Cortex of kidney (tissue), 1 donor: ENCODE data around the gene FAM78A.
"Not testable (repeated sequence)": the region's sequence is repeated elsewhere in the genome, so short reads cannot be mapped to it uniquely, and the experiment has no call there.

Experiments used
- DNase-seq: peaks from one replicate; lab custom pipeline; 2025; lab: John Stamatoyannopoulos, UW

Gene FAM78A

DNA sequence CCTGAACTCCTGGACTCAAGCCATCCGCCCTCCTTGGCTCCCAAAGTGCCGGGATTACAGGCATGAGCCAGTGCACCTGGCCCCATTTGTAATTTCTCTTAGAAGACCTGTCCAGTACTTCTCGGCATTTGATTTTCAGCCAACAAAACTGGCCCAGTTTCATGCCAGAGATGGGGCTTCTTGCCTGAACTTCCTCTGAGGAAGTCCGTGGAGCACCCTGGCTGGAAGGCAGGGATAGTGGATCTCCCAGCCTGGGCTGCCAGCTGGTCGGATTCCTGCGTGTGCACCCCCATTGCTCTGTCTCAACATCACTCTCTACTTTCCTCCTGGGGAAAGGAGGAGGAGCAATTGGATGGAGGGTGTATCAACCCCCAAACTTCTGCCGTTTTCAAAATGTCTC lies 39.0 kb downstream of the FAM78A start:
- DNase-seq: no peak

DNA sequence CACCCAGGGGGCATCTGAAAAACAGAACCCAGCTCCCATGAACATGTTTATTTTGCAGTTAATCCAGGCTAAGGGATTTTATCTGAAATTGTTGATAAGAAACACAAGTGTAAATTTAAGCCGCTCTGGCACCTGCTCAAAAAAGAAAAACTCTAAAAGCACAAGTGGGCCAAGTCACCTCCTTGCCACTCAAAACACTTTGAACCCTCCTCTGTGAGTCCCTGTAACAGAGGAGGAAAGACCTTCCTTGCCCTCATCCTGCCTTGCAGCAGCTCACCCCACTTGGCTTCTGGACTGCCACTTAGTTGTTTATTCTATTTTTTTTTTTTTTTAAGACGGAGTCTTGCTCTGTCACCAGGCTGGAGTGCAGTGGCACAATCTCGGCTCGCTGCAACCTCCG lies 39.5 kb downstream of the FAM78A start:
- no peak for DNase-seq

DNA sequence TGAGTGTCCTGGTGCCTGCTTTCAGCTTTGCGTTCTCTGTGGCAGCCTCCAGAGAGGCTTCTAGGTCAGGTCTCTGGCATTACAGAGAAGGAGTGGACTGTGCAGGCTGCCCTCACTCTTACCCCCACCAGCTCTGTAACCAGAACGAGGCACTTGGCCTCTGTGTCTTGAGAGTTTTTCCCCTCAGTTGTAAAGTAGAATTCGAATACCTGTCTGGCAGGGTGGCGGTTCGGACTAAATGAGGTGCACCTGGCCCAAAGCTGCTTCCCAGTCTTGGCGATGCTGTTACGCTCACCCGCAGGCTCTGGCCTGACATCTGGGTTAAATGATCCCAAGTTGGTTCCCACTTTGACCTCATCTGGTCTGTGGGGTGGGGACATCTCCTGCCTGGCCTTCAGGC lies 40.1 kb downstream of the FAM78A start:
- no peak for DNase-seq

DNA sequence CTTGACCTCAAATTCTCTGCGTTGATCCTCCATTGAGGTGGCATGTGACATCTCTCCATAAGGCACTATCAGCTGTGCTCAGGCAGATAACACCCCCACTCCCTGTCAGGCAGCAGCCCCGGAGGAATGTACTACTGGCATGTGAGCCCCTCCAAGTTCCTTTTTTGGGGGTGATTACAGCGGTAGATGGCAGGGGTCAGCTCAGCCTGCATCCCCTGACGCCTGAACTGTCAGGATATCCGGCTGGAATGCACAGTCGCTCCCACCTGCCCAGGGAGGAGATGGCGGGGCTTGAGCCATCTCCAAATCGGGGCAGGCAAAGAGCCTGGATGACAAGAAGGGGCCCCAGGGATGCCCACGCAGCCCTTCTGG lies 40.8 kb downstream of the FAM78A start:
- DNase-seq: no peak

DNA sequence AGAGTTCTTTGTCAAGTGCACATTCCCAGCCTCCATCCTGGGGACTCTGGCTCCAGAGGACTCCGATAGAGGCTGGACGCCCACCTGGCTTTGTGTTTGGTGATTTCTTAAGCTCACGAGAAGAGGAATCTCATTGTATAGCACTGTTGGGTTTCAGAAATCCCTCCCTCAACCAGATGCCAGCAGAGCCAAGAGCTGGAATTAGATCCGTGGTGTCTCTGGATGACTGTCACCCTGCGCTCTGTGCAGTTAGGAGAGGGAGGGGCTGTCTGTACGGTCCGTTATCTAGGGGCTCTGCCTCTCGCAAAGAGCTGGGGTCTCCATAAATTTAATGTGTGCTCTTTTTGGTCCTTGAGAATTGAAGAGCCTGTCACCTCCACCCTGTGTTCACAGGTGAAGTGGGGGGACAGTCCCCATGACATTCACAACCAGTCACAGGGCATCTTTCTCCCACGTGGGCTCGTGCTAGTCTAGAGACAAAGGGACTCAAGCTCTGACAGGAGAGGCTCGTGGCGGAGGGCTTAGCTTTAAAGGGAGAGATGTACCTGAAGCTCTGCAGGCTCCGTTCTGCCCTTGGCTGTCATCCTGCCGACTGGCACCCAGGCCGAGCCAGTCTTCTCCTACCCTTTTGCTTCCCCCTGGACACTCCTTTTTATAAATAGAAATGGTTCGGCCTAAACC lies 41.4 kb downstream of the FAM78A start:
- DNase-seq: no peak

DNA sequence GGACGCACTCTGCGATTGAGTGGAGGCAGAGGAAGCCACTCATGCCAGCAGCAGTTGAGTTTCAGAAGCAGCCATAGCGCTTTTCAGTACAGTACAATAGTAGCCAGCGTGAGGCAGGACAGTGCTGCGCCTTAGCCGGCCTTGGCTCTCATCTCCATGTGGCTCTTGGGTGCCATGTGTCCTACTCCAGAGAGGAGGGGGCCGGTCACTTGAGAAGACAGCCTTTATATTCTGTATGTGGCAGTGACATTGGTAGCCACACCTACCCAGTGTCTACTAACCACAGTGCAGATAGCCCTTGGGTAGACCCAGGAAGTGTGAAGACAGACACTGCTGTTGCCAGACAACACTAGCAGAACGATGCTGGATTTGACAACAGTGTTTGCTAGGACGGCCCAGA lies 42.3 kb downstream of the FAM78A start:
- no peak for DNase-seq

DNA sequence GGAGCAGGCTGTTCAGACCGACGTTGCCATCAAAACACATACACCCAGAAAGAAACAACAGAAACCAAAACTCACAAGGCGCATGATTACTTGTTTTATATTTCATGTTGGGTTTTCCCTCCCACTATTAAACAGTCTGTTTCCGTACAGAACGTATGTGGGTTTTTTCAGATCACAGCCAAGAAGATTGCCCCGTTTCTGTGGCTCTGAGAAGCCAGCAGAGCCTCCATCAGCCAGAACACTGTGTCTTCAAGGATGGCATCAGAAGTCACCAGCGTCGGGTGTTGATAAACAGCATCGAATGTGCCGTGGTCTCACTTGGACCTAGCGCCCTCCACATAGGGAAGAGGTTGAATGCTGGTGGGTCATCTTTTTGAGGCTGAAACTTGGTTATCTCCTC lies 42.8 kb downstream of the FAM78A start:
- no peak for DNase-seq

DNA sequence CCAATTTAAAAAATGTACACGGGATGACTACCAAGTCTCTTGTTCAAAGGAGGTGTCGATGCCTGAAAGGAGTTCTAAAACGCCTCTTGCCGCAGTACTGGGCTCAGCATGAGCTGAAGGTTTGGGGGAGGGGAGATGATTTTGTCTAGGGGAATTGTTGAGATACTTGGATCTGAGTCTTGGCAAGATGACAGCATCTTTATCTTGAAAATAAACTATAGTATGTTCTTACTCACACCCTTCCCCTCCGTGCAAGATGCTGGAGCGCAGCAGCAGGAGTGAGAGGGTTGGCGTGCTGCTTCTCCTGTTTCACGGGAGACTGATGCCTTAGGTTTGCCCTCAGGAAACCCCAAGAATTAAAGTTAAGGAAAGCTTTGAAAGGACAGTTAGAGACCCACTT lies 47.3 kb downstream of the FAM78A start:
- no peak for DNase-seq

DNA sequence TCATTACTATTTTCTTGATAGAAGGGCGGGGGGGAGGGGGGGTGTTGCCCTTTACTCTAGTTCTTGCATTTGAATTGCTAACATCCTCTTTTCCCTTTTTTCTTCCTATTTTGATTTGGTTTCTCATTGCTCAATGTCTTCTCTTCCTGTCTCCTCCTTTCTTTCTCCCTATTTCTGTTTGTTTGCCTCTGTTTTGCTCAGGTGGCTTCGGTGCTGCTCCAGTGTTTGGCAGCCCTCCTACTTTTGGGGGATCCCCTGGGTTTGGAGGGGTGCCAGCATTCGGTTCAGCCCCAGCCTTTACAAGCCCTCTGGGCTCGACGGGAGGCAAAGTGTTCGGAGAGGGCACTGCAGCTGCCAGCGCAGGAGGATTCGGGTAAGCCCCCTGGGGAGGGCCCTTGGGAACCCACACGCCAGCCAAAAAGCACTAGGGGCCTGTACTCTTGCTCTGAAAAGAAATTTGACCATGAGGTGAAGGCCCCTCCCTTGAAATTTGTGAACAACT lies 48.3 kb downstream of the FAM78A start:
- DNase-seq: no peak

DNA sequence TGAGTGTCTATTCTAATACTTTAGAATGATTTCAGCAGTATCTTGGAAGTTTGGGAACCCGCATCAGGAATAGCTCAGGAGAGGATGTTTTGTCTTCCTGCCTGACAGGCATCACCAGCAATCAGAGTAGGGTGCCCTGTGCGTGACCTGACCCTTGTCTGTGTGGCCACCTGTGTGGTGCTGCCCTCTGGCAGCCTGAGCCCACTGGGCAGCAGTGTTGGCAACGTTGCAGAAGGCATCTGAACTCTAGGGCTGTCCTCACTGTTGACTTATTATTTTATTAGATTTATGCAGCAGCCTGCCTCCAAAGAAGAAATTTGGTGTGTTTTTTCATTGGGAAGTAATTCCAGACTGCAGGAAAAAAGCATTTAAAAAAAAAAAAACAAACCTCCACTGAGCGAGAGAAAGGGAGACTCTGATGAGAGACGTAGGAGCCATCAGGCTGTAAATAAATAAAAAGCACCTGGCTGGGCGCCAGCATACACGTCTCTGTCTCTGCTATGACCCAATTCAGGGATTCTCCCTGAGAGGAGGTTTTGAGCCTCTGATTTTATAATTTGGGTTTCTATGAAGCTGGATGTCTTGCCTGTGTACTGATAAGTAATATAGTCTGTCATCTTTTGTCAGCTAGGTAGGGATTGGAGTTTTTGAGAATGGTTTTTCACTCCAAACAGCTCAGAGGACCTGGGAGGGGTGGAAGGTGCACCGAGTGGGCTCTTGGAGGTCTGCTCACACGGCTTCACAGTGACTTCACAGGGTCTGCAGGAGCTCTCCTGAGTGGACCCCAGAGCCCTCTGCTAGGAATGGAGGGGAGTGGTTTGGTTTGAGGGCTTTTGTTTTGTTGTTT lies 49.0 kb downstream of the FAM78A start:
- DNase-seq: no peak

DNA sequence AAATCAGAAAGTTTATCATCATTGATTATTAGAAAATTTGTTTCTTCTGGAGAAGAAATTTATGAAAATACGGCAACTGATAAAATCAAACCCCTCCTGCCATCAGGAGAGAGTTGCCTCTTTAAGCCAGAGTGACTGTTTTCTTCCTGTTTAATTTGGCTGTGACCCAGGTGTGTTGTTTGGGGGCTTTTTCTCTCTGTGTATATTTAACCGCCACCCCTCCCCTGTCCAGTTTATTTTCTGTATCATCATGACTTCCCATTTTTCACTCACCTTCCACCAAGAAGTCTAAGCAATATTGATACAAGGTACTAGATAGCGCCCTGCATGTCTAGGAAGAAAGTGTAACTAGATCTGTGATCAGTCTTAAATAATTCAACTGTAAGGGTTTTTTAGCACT lies 50.1 kb downstream of the FAM78A start:
- DNase-seq: no peak

DNA sequence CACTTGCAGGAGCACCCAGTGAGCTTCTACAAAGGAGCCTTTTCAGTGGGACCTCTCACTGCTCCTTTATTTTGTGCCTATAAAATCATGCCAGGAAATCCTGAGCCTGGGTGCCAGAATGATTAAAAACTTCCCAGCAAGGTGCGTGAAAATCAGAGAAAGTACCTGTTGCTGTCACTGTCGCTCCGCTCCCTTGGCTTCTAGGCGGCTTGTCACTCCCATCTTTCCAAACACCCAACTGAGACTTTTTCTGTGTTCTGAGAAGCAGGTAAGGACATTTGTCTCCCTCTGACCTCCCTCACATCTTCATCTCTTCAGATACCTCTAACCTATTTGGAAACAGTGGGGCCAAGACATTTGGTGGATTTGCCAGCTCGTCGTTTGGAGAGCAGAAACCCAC lies 53.9 kb downstream of the FAM78A start:
- DNase-seq: no peak

DNA sequence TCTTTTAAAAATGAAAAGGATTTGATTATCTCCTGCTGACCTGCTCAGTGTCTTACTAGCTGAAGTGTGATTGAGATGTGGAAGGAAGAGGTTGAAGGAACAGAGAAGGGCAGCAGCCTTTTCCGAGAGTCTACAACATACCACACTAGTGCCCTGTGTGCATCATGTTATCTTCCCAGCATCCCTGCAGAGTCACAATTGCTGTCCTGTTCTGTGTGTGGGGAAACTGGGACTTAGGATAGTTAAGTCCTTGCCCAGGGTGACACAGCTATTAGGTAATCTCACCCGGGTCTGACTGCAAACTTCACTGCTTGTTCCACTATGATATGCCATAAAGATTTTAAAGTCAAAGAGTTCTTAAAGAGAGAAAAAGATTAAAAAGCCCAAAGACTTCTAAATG lies 55.8 kb downstream of the FAM78A start:
- no peak for DNase-seq

DNA sequence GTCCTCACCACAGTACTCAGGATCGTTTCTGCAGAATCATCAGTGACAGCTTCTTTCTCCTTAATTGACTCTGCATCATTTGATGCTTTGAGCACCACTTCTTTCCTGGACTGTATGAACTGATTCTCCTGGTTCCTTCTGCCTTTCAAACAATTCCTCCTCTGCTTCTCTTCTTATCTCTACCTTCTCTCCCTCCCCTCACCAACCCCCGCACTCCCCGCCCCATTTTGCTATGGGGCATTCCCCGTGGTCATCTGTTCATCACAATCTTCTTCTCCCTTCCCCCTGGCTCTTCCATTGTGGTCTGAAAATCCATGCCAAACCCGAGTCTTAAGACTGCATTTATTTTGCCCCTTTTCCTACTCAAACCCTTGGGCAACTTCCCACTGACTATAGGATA lies 57.9 kb downstream of the FAM78A start:
- DNase-seq: no peak

DNA sequence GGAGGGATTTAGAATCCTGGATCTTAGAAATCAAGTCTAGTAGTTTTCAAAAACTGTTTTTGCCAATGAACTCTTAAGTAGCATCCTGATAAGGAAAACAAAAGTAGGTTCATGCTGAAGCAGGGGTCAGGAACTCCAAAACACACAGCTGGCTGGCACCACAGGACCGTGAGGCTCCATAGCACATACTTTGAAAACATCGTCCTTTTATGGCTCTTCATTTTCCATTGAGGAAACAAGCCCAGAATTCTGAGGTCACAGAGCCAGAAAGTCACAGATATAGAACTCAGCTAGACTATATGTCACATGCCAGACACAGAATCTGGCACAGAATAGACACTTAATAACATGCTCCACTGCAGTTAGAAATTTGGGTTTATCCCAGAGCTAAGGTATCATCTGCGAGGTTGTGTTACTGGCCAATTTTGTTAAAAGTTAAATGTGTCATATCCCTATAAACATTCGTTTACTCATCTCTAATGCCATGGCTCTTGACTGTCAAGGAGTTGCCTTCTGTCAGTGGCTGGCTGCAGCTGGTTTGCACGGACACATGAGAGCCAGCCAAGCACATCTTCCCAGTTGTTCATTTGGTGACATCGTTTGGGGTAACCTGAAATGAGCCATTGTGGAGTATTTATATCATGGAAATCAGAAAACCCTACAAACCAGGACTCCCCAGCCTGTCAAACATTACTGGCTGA lies 58.8 kb downstream of the FAM78A start:
- DNase-seq: no peak

DNA sequence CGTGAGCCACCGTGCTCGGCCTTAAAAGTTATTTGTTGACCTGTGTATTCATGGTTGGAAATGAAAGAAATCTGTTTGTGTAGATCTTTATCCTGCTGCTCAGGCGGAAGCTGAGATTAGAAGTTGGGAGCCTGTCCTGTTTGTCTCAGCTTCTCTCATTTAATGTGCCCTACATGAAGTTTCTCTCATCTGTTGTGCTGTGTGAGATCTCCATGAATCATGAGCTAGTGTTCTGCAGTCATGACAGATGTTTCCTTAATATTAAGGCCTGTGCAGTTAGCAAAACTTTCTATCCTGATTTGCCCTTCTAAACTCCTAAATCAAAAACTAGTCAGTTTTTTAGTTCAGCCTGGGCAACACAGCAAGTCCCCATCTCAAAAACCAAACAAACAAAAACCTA lies 59.5 kb downstream of the FAM78A start:
- DNase-seq: no peak

DNA sequence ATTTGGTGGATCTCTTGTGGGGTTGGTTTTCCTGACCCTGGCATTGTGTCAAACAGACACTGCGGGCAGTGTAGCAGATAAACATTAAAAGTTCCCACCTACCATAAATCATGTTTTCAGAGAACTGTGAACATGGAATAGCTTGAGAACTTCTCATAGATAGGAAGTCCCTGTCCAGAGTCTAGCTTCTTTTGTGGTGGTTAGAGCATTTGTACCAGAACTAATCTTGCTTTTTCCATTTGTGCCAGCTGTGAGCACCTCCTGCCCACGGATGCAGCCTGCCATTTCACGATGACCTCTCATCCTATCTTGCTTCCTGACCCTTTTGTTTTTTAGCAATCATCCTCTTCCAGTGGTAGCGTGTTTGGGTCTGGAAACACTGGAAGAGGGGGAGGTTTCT lies 61.4 kb downstream of the FAM78A start:
- DNase-seq: no peak

DNA sequence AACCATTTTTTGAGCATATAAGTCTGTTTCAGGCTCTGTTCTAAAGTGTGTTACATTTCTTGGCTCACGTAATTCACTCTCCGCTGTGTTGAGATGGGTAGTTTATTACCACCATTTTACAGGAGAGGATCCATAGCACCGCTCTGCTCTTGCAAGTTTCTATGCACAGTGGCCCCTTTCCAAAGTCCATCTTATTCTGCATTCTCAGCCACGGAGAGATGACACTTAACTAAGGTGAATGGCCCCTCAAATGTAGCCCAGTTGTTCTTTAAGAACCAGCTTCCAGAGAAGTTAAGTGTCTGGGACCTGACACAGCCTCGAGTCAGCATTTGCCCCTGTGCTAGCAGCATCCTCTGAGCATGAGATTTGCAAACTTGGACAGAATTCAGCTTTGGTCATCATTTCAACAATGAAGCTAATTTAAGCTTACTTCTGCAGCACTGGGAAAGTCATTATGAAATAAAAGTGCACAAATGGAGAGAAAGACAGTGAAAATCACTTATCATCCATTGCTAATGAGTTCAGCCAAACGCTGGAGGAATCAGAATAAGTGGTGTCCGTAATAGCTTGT lies 61.9 kb downstream of the FAM78A start:
- DNase-seq: no peak

DNA sequence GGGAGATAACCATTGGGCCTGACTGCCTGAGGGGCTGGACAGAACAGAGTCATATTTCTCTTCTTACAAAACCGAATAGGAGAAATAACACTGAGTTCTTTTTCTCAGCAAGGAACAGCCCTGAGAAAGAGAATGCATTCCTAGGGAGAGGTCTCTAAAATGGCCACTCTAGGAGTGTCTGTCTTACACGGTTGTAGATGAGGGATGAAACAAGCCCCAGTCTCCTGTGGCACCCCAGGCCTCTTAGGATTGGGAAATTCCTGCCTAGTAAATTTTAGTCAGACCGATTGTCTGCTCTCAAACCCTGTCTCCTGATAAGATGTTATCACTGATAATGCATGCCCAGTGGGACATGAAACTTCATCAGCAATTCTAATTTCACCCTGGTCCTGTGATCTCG lies 64.4 kb downstream of the FAM78A start:
- DNase-seq: not testable (repeated sequence)
